ENCODE measurements around the gene CD164. TPM values are rescaled to one million over a fixed set of nuclear protein-coding genes. Genes with fewer than 3 reads are reported as not detected.

CD164 gene
- total and polyA plus RNA-seq, 2 donors, result 221 to 327 TPM

DNA sequence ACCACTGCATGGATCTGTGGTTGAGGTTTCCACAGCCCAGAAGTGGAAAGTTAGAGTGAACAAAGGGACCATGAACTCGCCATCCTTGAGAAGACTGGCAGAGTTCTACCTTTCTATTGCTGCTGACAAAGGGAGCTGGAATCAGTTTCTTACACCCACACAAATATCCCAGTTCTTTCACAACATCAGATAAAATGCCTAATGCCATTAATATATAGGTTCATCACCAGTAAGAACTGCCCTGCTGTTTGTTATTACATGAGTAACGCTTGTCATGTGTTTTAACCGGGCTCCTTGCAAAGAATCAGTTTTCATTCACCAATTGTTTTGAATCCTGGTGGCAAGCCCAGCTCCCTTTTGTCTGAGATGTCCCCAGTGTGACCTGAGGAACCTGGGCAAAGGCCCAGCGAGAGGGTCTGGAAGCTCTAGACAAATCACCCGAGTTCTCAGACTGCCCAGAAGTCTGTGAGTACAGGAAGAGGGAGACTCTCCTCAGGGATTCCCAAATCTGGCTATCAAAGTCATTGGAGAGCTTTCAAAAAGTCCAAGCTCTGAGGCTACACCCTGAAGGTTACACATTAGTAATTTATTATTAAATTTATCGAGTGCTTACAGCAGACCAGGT is 7.5 kb upstream of the CD164 start:
- Histone ChIP-seq H3K4me3 (ENCODE audit: low read depth, low read length) (no peak overlapping the region), H3K4me1 (ENCODE audit: insufficient read depth) (no peaks in the 10 kb centered on the region), H3K36me3 (ENCODE audit: insufficient read depth) (no peaks in the 10 kb centered on the region), H3K27ac (ENCODE audit: low read depth) (no peak overlapping the region)
- no peak for DNase-seq (ENCODE audit: extremely low spot score)
- 53% methylated on average over 6 of the region's 6 CpGs for WGBS

DNA sequence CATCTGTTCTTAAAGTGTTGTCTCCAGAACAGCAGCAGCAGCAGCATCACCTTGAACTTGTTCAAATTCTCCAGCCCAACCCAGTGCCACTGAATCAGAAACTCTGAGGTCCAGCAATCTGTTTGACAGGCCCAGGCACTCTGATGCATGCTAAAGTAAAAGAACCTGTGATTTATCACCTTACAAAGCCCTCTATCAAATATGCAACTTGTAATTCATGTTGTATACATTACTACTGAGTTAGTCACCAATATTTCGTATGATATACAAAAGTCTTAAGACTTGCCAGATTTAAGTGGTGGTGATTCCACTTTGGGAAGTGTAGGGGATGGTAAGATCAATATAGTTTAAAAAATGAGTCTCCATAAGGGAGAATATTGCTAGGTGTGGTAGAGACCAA is 6.0 kb upstream of the CD164 start:
- no peak for DNase-seq (ENCODE audit: extremely low spot score)
- Histone ChIP-seq H3K27ac (ENCODE audit: low read depth) (no peak overlapping the region), H3K4me1 (ENCODE audit: insufficient read depth) (no peaks in the 10 kb centered on the region), H3K4me3 (ENCODE audit: low read depth, low read length) (no peak overlapping the region), H3K36me3 (ENCODE audit: insufficient read depth) (no peaks in the 10 kb centered on the region)
- 69% methylated on average over 1 of the region's 1 CpG for whole genome bisulfite sequencing

DNA sequence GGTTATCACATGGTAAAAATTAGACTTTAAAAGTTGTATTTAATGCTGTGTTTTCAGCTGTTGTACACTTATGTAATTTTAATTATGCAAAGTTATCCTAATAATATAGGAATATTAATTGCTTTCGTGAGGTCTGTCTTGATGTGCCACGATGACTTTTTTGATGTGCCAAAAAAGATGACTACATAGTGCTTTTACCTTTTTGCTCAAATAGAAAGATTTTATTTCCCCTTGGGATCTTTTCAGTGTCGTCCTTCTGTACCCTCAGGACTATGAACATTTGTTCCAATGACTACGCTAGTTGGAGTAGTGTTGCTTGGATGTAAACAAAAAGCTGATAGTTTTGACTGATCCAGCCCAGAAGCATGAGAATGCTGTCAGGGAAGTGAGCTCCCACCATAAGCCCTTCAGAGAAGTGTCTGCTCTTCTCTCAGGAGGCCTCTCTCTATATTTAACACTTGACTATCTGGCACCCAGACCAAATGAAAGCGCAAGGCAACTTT is 1.2 kb upstream of the CD164 start:
- no peak overlapping the region for H3K27ac ChIP-seq (ENCODE audit: low read depth)
- 11% methylated on average over 5 of the region's 5 CpGs for WGBS
- peak overlapping the region; percentile 63 for H3K4me3 ChIP-seq (ENCODE audit: low read depth, low read length)
- no peaks in the 10 kb centered on the region for H3K36me3 ChIP-seq (ENCODE audit: insufficient read depth)
- no peak for DNase-seq (ENCODE audit: extremely low spot score)
- H3K4me1 ChIP-seq (ENCODE audit: insufficient read depth), result no peaks in the 10 kb centered on the region

DNA sequence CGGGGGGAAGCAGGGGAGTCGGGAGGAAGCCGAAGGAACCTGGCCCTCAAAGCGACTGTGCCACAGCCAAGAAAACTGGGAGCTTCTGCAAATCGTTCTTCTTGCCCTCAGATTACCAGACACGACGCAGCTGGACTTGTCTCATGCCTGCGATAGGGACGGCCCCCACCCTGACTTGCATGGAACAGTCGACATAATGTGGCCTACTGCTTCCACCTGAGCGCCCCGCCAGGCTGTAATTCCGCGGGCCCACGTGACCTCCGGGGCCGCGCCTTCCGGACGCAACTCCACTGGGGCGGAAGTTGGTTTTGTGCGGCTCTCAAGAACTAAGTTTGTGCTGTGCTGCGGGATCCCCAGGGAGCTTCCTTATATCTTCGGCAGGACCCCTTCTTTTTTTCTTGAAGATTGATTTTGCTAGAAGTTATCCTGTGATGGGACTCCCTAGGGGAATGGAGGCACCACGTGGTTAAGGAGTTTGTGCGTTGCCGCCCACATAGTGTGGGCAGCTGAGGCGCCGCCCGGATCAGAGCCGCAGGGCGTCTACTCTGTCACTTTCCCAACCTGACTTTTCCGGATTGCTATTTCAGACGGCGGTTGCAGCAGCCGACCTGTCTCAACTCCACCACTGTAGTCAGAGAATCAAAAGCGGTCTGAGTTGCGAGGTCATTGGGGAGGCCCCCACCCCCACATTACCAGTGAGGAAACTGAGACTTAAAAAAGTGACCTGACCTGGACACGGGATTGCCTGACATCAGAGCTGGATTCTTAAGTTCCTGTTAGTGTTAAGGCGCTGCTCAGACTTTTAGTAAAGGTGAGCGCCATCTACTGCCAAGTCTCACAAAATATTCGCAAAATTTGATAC is 540 bp upstream of the CD164 start:
- WGBS, result under 1% methylated on average over 42 of the region's 42 CpGs
- no peaks in the 10 kb centered on the region for H3K4me1 ChIP-seq (ENCODE audit: insufficient read depth)
- H3K36me3 ChIP-seq (ENCODE audit: insufficient read depth), result no peaks in the 10 kb centered on the region
- H3K4me3 ChIP-seq (ENCODE audit: low read depth, low read length), result peak overlapping the region; percentile 63
- peak; percentile 91 for DNase-seq (ENCODE audit: extremely low spot score)
- H3K27ac ChIP-seq (ENCODE audit: low read depth), result peak overlapping the region; percentile 98

DNA sequence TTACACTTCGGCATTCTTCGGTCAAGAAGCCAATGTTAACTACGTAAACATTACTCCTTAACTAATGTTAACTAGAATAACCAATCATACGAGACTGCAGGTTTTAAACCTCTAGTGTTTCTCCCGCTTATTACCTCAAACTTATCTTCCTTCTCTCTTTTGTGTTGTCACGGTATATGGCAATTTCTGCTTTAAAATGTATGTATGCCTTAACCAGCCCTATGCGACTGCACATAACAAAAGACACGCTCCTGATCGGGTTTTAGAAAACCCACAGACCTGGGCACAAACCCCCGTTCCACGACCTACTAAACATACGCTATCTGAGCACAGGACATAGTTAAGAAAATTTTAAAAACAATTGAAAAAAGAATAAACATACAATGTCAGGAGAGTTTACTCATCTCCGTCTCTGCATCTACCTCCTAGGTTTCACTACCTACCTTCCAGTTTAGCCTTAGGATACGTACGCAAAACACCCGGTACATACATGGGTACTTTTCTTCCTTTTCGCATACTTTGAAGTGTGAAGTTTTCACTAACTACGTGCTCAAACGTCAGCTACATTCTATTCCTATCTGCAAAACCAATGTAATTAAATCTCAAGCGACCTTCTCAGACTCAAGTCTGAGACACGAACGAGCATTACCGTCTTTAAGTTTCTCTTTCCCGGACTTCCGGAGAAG is 1.1 kb downstream of the CD164 start:
- H3K4me1 ChIP-seq (ENCODE audit: insufficient read depth), result no peaks in the 10 kb centered on the region
- WGBS, result under 1% methylated on average over 25 of the region's 25 CpGs
- H3K27ac ChIP-seq (ENCODE audit: low read depth), result peak overlapping the region; percentile 98
- H3K4me3 ChIP-seq (ENCODE audit: low read depth, low read length), result peak overlapping the region; percentile 63
- DNase-seq (ENCODE audit: extremely low spot score), result no peak
- H3K36me3 ChIP-seq (ENCODE audit: insufficient read depth), result peaks cover 2% of the 10 kb centered on the region

DNA sequence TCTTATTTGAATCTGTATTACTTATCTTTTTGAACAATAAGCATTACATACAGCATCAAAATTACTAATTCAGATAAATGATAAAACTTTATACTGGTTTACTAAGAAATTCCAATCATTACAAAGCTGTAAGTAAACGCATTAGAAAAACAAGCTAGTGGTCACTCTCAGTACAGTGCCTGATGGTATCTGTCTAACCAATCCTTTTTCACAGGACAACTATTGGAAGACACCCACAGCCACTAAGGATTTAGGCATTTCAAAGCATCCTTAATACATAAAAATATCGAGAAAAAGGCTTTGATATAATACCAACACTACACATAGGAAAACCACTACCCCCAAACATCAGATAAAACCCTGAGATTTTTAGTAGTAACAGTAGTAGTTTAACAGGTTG is 2.6 kb downstream of the CD164 start:
- no peak for DNase-seq (ENCODE audit: extremely low spot score)
- H3K4me3 ChIP-seq (ENCODE audit: low read depth, low read length), result peak overlapping the region; percentile 25
- no peaks in the 10 kb centered on the region for H3K4me1 ChIP-seq (ENCODE audit: insufficient read depth)
- no peak overlapping the region for H3K27ac ChIP-seq (ENCODE audit: low read depth)
- WGBS, result 29% methylated on average over 2 of the region's 2 CpGs
- H3K36me3 ChIP-seq (ENCODE audit: insufficient read depth), result peaks cover 2% of the 10 kb centered on the region

DNA sequence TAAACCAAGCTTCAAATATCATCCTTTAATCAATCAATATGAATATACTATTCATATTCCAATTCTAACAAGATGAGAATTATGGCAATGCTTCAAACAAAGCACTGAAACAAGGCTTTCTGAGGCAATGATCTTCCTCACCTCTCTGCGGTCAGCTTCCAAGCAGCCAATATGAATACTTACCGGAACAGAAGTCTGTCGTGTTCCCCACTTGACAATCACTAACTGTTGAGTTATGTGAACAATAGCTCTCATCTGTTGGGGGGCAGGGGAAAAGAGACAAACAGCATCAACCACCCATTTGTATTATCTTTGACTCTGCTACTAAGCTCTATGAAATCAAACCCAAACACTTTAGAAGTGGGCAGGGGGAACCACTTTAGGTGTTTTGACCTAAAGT is 4.5 kb downstream of the CD164 start:
- no peak overlapping the region for H3K27ac ChIP-seq (ENCODE audit: low read depth)
- DNase-seq (ENCODE audit: extremely low spot score), result no peak
- H3K4me1 ChIP-seq (ENCODE audit: insufficient read depth), result no peaks in the 10 kb centered on the region
- peaks cover 2% of the 10 kb centered on the region for H3K36me3 ChIP-seq (ENCODE audit: insufficient read depth)
- 82% methylated on average over 3 of the region's 3 CpGs for WGBS
- no peak overlapping the region for H3K4me3 ChIP-seq (ENCODE audit: low read depth, low read length)

DNA sequence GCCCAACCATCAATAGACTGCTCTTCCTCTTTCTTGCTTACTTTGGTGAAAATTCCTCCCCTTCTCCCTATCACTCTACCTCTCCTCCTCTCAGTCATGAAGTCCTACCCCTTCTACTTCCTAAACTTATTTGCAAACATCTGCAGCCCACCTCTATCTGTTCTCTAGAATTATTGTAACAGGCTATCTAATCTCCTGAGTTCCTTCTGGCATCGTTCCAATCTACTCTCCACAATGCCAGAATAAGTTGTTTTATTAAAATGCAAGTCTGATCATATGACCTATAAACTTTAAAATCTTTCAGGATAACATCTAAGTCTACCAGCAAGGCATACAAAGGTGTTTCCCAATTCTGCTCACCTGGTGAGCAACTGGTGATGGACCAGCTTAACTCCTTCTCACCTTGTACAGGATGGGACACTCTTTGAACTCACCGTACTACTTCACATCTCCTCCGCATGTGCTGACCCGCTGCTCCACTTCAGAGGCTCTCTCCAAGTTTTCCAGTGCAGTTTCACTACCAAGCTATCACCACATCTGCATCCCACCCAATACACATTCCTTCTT is 7.9 kb downstream of the CD164 start:
- 82% methylated on average over 4 of the region's 4 CpGs for WGBS

DNA sequence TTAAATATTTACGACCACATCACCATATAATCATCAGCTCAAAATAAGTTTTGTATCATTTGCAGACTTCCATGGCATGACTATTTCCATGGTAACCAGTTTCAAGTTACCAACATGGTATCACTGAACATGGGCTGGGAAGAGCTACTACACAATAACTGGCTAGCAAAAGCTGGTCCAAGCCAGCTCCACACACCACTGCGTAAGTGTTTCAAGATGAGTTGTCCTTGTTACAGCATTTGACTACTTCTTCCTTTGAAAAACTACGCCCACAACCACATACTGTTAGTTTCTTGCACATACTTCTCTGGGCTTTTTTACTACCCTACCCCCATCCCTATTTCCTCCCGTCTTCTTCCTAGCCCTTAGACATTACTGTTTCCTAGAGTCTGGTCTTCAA is 8.5 kb downstream of the CD164 start:
- H3K4me1 ChIP-seq (ENCODE audit: insufficient read depth), result peaks cover 2% of the 10 kb centered on the region
- no peak overlapping the region for H3K27ac ChIP-seq (ENCODE audit: low read depth)
- no peak overlapping the region for H3K4me3 ChIP-seq (ENCODE audit: low read depth, low read length)
- H3K36me3 ChIP-seq (ENCODE audit: insufficient read depth), result peaks cover 5% of the 10 kb centered on the region
- DNase-seq (ENCODE audit: extremely low spot score), result no peak
- 89% methylated on average over 4 of the region's 4 CpGs for WGBS

More for the DNA sequence above, 7.9 kb downstream of the CD164 start:
- H3K4me3 ChIP-seq (ENCODE audit: low read depth, low read length), result no peak overlapping the region
- peaks cover 5% of the 10 kb centered on the region for H3K36me3 ChIP-seq (ENCODE audit: insufficient read depth)
- H3K27ac ChIP-seq (ENCODE audit: low read depth), result no peak overlapping the region
- peaks cover 2% of the 10 kb centered on the region for H3K4me1 ChIP-seq (ENCODE audit: insufficient read depth)
- DNase-seq (ENCODE audit: extremely low spot score), result no peak

DNA sequence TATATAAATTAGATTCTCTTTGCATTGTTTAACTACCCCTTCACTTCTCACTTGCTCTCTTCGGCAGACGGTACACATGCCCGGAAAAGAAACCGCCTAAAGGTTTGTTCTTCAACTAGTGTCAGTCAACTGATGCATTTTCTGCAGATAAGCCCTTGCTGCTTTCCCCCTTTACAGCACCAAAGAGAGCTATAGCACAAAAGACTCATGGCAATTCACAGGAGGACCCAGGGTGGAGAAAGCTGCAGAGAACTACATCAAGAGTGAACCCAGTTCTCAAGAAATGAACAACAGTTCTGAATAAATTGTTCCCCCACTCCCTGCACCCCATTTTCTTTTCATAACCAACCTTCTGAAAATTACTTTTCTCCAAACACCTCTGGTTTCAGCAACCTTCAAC is 8.9 kb downstream of the CD164 start:
- H3K36me3 ChIP-seq (ENCODE audit: insufficient read depth), result peaks cover 5% of the 10 kb centered on the region
- DNase-seq (ENCODE audit: extremely low spot score), result no peak
- no peak overlapping the region for H3K4me3 ChIP-seq (ENCODE audit: low read depth, low read length)
- no peak overlapping the region for H3K27ac ChIP-seq (ENCODE audit: low read depth)
- H3K4me1 ChIP-seq (ENCODE audit: insufficient read depth), result peaks cover 2% of the 10 kb centered on the region
- WGBS, result 83% methylated on average over 4 of the region's 4 CpGs

DNA sequence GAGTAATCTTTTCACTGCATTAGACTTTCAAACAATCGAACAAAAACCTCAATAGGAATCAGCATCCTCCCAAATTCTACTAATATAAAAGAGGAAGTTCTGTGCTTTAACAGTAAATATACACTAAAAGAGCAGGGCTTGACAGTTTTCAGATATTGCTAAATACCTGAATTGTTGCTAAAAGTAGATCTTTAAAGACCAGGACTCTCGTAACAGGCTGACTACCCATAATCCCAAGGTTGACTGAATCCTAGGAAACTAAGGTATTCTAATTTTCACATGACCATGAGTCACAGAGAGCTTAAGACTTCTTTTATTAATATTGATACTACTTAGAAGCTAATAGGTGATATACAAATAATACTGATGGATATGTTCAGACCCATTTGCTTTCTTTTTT is 10.1 kb downstream of the CD164 start:
- WGBS, result 78% methylated on average over 2 of the region's 2 CpGs
- Histone ChIP-seq H3K4me1 (ENCODE audit: insufficient read depth) (peaks cover 2% of the 10 kb centered on the region), H3K4me3 (ENCODE audit: low read depth, low read length) (no peak overlapping the region), H3K36me3 (ENCODE audit: insufficient read depth) (peaks cover 2% of the 10 kb centered on the region), H3K27ac (ENCODE audit: low read depth) (no peak overlapping the region)
- DNase-seq (ENCODE audit: extremely low spot score), result no peak

DNA sequence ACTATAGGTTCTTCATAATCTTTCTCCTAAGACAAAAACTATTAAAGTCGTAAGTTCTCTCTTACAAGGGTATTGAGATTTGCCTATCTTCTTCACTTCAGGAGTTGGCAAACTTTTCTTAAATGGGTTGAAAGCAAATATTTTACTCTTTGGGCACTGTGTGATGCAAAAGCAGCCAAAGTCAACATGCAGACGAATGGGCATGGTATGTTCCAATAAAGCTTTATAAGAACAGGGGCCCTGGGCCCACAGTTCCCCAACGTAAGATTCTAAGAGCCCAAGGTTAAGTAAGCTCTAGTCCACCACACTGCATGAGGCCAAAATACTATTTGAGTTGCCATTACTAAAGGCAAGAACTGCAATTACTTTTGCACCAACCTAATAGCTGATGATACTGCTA is 11.5 kb downstream of the CD164 start:
- Histone ChIP-seq H3K36me3 (ENCODE audit: insufficient read depth) (peaks cover 4% of the 10 kb centered on the region), H3K4me1 (ENCODE audit: insufficient read depth) (peaks cover 2% of the 10 kb centered on the region), H3K4me3 (ENCODE audit: low read depth, low read length) (no peak overlapping the region), H3K27ac (ENCODE audit: low read depth) (no peak overlapping the region)
- DNase-seq (ENCODE audit: extremely low spot score), result no peak
- 59% methylated on average over 3 of the region's 3 CpGs for WGBS

DNA sequence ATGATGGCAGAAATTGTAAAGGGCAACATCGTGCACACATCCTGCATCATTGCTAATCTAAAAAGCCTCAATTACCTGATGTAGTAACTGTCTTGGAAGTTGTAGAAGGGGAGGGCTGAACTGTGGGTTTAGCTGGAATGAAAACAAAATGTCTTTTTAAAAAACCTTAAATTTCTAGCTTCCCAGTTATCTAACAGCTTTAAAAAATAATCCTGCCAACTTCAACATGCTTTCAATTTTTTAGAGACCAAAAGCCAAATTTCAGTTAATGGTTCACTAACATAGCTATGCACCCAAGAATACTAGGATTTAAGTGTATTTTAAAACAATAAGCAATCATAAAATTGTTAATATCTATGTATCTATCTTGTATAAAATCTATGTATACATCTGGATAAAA is 11.9 kb downstream of the CD164 start:
- DNase-seq (ENCODE audit: extremely low spot score), result no peak
- Histone ChIP-seq H3K27ac (ENCODE audit: low read depth) (no peak overlapping the region), H3K4me1 (ENCODE audit: insufficient read depth) (peaks cover 2% of the 10 kb centered on the region), H3K36me3 (ENCODE audit: insufficient read depth) (peaks cover 4% of the 10 kb centered on the region), H3K4me3 (ENCODE audit: low read depth, low read length) (no peak overlapping the region)
- WGBS, result 89% methylated on average over 1 of the region's 1 CpG
